Uterine smooth muscle cell (primary cell): Measurements from ENCODE around the gene SLC22A25. TPM values are rescaled to one million over a fixed set of nuclear protein-coding genes. Genes with fewer than 3 reads are reported as not detected.

Experiments
- total RNA-seq: library from RNA; depleted of rRNA; stranded (reverse); fragments of >200 nt; gene quantifications from 2 replicates; pipeline ENCODE4 v1.2.3, GENCODE V29; 2014

The SLC22A25 gene
- total RNA-seq, result not detected in 2 replicates

DNA sequence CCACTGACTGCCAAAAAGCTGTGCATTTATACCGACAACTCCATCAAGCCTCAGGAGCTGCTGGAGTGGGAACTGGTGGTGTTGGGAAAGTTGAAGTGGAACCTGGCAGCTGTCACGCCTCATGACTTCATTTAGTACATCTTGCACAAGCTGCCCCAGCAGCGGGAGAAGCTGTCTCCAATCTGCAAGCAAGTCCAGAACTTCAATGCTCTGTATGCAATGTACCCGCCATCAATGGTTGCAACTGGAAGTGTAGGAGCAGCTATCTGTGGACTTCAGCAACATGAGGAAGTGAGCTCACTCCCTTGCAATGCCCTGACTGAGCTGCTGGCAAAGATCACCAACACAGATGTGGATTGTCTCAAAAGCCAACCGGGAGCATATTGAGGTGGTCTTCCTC, at the start of gene SLC22A25:
TSS of gene SLC22A25 (minus strand) at position 67 of the 400 bp plus-strand sequence. CDS start 13,947 bp downstream, outside the sequence.

Other genes with a start within 250 kb of the SLC22A25 start
- under 0.01 TPM in 1 of 2 replicates, not detected in the other for gene SLC22A8, start 227.8 kb downstream of the SLC22A25 start, total RNA-seq
- not detected in 2 replicates for gene SLC22A24, start 99.4 kb downstream of the SLC22A25 start, total RNA-seq
- not detected in 2 replicates for gene SLC22A9, start 126.2 kb upstream of the SLC22A25 start, total RNA-seq
- gene PLAAT5, start 247.6 kb upstream of the SLC22A25 start, total RNA-seq, result not detected in 2 replicates